Measurements from ENCODE around the gene NCAPD2.

DNA sequence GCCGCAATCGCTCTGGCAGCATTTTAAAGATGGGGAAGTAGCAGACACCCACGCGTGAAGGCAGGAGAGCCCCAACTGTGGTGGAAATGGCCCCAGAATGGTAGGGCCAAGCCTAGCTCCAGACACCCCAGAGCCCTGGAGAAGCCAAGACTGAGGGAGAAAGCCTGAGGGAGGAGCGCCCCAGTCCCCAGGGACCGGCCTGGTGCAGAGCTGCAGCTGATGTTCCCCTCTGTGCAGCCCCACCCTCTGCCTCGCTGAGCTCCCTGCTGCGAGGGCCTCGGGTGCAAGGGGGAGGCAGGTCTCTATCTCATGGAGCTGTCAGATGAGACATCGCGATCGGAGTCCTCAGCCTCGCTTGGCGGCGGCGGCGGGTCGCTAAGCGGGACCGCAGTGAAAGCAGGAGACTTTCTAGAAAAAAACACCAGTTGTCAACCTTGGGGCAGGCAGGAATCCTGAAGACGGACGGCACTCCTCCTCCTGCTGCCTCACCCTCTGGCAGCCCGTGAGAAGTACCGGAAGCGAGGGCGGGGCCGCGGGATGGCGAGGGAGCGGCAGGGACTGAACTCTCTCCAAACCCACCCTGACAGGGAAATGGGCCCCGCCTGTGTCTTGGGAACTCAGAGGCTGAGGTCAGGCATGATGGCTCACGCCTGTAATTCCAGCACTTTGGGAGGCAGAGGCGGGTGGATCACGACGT is 46.4 kb downstream of the NCAPD2 start:
- TF ChIP-seq, protein P1, sequence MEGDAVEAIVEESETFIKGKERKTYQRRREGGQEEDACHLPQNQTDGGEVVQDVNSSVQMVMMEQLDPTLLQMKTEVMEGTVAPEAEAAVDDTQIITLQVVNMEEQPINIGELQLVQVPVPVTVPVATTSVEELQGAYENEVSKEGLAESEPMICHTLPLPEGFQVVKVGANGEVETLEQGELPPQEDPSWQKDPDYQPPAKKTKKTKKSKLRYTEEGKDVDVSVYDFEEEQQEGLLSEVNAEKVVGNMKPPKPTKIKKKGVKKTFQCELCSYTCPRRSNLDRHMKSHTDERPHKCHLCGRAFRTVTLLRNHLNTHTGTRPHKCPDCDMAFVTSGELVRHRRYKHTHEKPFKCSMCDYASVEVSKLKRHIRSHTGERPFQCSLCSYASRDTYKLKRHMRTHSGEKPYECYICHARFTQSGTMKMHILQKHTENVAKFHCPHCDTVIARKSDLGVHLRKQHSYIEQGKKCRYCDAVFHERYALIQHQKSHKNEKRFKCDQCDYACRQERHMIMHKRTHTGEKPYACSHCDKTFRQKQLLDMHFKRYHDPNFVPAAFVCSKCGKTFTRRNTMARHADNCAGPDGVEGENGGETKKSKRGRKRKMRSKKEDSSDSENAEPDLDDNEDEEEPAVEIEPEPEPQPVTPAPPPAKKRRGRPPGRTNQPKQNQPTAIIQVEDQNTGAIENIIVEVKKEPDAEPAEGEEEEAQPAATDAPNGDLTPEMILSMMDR (IDR thresholded peaks at IDR 0.05): no peak
- TF ChIP-seq POLR2A (IDR thresholded peaks at IDR 0.05) (no peak), EP300 (IDR thresholded peaks at IDR 0.05) (peak in 1 of 2 donors; percentile 75)
